Adrenal gland (tissue), 5 donors: ENCODE measurements around the gene FAM216B.

Source experiments
- POLR2A ChIP-seq, 2 donors: fragments of 450-650 bp; IDR thresholded peaks; one replicate each; pipeline ENCODE4 v1.6.1; 2017; ENCODE audit warnings: antibody characterized with exemption in 2 of 2, mild to moderate bottlenecking in 2 of 2, moderate library complexity in 1 of 2
- TF ChIP-seq, protein P1 (sequence below), 6 experiments: fragments of 450-650 bp in 4 of 6; fragments of 200-600 bp in 2 of 6; sonication (generic) in 1 of 6; IDR thresholded peaks; 1 replicate in 5 of 6; 2 replicates in 1 of 6; pipeline versions ENCODE4 v1.5.1 to v1.8.0; 2016 to 2021; ENCODE audit warnings: antibody characterized with exemption in 6 of 6, mild to moderate bottlenecking in 2 of 6, moderate library complexity in 1 of 6
- donor health status: DM: no; HTN: no; CAD: no.

DNA sequence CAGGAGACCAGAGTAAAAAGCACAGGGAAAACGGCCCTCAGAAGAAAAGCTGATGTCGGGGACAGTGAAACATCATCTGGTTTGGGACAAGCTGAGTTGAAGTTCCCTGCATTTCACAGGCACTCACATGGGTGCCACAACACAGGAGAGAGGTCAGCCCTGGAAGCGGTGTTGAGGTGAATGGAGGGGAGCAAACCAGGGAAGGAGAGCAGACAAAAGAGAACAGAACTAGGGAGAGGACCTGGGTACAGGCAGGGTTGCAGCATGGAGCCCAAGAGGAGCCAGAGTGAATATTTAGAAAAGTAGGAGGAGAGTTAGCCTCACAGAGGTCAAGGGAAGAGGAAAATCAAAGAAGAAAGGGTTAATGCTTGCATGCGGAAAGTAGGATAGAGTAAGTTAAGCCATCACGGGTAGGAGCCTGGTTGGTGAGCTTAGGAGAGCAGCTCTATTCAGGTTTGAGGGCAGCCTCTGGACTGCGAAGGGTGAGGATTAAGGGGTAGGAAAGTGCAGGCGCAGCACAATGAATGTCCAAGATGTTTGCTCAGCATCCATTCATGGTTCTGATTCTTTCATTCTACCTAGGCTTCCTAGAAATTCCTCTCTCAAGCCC lies 15.5 kb downstream of the FAM216B start:
- TF ChIP-seq, protein P1, sequence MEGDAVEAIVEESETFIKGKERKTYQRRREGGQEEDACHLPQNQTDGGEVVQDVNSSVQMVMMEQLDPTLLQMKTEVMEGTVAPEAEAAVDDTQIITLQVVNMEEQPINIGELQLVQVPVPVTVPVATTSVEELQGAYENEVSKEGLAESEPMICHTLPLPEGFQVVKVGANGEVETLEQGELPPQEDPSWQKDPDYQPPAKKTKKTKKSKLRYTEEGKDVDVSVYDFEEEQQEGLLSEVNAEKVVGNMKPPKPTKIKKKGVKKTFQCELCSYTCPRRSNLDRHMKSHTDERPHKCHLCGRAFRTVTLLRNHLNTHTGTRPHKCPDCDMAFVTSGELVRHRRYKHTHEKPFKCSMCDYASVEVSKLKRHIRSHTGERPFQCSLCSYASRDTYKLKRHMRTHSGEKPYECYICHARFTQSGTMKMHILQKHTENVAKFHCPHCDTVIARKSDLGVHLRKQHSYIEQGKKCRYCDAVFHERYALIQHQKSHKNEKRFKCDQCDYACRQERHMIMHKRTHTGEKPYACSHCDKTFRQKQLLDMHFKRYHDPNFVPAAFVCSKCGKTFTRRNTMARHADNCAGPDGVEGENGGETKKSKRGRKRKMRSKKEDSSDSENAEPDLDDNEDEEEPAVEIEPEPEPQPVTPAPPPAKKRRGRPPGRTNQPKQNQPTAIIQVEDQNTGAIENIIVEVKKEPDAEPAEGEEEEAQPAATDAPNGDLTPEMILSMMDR (IDR thresholded peaks at IDR 0.05), result no peak
- TF ChIP-seq POLR2A (IDR thresholded peaks at IDR 0.05), result no peak
